Stimulated activated CD8-positive, alpha-beta memory T cell treated with anti-CD3 and anti-CD28 coated beads, Interleukin-7, amount 100 ng/mL, for 24 hours (primary cell): ENCODE measurements around the gene GSDMA.
"Not testable (repeated sequence)": the region's sequence is repeated elsewhere in the genome, so short reads cannot be mapped to it uniquely, and the experiment has no call there.

ENCODE experiments used
- DNase-seq: peaks from one replicate; pipeline ENCODE4 v3.0.0-alpha.2; 2020; ENCODE audit warnings: low read depth

The GSDMA gene

DNA sequence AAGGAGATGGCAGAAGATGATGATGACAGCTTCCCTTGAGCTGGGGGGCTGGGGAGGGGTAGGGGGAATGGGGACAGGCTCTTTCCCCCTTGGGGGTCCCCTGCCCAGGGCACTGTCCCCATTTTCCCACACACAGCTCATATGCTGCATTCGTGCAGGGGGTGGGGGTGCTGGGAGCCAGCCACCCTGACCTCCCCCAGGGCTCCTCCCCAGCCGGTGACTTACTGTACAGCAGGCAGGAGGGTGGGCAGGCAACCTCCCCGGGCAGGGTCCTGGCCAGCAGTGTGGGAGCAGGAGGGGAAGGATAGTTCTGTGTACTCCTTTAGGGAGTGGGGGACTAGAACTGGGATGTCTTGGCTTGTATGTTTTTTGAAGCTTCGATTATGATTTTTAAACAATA lies 34.7 kb downstream of the GSDMA start:
- no peak for DNase-seq

DNA sequence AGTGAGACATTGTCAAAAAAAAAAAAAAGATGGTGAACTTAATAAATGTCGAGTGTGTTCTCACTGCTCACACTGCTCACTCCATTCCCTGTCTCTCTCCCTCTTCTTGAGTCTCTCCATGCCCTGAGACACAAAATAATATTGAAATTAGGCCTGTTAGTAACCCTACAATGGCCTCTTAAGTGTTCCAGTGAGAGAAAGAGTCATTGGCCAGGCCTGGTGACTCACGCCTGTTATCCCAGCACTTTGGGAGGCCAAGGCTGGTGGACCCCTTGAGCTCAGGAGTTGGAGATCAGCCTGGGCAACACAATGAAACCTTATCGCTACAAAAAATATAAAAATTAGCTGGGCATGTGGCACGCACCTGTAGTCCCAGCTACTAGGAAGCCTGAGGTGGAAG lies 36.3 kb downstream of the GSDMA start:
- no peak for DNase-seq

DNA sequence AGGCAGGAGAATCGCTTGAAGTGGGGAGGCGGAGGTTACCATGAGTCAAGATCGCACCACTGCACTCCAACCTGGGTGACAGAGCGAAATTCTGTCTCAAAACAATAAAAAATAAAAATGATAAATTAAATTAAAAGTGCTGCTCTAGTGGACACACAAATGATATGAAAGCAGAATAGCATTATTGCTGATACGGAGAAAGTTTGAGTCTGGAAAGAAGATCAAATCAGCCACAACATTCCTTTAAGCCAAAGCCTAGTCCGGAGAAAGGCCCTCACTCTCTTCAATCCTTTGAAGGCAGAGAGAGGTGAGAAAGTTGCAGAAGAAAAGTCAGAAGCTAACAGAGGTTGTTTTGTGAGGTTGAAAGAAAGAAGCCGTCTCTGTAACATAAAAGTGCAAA lies 37.4 kb downstream of the GSDMA start:
- DNase-seq, result no peak

DNA sequence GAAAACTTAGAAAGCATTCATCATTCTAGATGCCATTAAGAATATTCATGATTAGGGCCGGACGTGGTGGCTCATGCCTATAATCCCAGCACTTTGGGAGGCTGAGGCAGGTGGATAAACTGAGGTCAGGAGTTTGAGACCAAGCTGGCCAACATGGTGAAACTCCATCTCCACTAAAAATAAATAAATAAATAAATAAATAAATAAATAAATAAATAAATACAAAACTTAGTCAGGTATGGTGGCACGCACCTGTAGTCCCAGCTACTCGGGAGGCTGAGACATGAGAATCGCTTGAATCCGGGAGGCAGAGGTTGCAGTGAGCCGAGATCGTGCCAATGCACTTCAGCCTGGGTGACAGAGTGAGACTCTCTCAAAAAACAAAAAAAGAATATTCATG lies 38.5 kb downstream of the GSDMA start:
- not testable (repeated sequence) for DNase-seq

DNA sequence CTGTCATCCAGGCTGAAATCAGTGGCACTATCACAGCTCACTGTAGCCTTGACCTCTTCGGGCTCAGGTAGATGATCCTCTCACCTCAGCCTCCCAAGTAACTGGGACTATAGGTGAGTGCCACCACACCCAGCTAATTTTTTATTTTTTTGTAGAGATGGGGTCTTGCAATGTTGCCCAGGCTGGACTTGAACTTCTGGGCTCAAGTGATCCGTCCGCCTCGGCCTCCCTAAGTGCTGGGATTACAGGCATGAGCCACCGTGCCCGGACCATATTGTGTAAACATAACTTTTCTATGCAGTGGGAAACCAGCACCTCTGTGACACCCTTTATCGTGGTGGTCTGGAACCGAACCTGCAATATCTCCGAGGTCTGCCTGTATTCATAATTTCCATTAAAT lies 41.3 kb downstream of the GSDMA start:
- no peak for DNase-seq

DNA sequence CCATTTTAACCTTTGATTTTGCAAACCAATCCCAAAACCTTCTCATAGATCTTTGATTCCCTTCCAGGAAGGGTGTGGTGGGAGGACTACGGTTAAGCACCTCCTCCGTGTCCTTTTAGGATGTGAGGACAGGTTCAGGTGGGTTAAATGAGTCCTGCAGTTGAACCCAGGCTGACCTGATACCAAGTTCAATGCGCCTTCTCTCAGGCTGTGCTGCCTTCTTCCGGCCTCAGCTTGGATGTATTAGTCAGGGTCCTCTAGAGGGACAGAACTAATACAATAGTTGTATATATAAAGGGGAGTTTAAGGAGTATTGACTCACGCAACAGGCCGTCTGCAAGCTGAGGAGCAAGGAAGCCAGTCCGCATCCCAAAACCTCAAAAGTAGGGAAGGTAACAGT lies 41.9 kb downstream of the GSDMA start:
- no peak for DNase-seq

DNA sequence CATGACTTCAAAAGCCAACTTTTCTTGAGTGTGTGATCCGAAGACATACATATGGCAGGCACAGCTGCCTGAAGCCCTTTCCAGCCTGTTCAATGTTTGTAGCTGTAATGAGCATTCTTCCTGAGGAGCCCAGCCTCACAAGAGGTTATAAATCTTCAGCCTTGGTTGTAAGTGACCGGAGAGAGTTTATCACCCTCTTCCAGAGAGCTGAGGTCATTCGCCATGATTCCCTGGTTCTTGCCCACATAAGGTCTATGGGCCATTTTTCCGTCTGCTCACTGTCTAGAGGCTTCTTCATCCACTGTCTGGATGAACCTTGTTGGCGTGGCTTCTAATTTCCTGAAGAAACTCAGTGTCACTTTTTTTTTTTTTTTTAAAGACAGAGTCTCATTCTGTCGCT lies 42.7 kb downstream of the GSDMA start:
- no peak for DNase-seq

DNA sequence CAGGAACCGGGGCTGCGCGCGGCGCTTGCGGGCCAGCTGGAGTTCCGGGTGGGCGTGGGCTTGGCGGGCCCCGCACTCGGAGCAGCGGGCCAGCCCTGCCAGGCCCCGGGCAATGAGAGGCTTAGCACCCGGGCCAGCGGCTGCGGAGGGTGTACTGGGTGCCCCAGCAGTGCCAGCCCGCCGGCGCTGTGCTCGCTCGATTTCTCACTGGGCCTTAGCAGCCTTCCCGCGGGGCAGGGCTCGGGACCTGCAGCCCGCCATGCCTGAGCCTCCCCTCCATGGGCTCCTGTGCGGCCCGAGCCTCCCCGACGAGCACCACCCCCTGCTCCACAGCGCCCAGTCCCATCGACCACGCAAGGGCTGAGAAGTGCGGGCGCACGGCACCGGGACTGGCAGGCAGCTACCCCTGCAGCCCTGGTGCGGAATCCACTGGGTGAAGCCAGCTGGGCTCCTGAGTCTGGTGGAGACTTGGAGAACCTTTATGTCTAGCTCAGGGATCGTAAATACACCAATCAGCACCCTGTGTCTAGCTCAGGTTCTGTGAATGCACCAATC lies 48.2 kb downstream of the GSDMA start:
- DNase-seq, result not testable (repeated sequence)

DNA sequence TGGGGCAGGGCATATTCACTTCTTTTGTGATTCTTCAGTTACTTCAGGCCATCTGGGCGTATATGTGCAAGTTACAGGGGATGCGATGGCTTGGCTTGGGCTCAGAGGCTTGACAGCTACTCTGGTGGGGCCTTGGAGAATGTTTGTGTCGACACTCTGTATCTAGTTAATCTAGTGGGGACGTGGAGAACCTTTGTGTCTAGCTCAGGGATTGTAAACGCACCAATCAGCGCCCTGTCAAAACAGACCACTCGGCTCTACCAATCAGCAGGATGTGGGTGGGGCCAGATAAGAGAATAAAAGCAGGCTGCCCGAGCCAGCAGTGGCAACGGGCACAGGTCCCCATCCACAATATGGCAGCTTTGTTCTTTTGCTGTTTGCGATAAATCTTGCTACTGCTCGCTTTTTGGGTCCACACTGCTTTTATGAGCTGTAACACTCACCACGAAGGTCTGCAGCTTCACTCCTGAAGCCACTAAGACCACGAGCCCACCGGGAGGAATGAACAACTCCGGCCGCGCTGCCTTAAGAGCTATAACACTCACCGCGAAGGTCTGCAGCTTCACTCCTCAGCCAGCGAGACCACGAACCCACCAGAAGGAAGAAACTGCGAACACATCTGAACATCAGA lies 49.3 kb downstream of the GSDMA start:
- DNase-seq, result not testable (repeated sequence)

DNA sequence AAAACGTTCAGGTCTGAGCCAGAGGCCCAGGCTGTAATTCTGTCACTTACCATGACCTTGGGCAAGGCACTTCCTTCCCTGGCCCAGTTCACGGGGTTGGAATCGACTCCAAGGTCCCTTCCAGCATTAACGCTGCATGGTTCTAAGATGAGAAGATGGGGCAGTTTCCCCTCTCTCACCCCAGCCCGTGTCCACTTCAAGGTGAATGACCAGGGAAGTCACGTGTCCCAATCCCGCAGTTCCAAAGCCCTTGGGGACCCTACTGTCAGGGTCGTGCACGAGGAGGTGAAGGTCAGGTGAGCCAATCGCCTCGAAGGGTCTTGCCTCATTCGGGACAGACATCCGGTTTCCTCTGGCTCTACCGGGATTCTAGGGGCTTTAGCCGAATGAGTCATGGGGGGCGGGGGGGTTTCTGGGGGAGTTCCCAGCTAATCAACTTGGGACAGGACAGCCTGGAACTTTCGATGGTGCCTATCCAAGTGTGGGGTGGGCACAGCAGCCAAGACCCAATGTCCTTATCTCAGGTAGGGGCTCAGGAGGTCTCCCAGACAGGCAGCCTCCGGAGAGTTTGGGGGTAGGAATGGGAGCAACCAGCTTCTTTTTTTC lies 51.7 kb downstream of the GSDMA start:
- DNase-seq, result no peak

DNA sequence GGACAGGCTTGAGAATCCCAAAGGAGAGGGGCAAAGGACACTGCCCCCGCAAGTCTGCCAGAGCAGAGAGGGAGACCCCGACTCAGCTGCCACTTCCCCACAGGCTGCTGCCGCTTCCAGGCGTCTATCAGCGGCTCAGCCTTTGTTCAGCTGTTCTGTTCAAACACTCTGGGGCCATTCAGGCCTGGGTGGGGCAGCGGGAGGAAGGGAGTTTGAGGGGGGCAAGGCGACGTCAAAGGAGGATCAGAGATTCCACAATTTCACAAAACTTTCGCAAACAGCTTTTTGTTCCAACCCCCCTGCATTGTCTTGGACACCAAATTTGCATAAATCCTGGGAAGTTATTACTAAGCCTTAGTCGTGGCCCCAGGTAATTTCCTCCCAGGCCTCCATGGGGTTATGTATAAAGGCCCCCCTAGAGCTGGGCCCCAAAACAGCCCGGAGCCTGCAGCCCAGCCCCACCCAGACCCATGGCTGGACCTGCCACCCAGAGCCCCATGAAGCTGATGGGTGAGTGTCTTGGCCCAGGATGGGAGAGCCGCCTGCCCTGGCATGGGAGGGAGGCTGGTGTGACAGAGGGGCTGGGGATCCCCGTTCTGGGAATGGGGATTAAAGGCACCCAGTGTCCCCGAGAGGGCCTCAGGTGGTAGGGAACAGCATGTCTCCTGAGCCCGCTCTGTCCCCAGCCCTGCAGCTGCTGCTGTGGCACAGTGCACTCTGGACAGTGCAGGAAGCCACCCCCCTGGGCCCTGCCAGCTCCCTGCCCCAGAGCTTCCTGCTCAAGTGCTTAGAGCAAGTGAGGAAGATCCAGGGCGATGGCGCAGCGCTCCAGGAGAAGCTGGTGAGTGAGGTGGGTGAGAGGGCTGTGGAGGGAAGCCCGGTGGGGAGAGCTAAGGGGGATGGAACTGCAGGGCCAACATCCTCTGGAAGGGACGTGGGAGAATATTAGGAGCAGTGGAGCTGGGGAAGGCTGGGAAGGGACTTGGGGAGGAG lies 52.5 kb downstream of the GSDMA start, which contains the start of gene CSF3:
TSS of gene CSF3 (plus strand) at position 436 of the 993 bp plus-strand sequence. CDS start at position 471, 35 bp downstream.
- no peak for DNase-seq

DNA sequence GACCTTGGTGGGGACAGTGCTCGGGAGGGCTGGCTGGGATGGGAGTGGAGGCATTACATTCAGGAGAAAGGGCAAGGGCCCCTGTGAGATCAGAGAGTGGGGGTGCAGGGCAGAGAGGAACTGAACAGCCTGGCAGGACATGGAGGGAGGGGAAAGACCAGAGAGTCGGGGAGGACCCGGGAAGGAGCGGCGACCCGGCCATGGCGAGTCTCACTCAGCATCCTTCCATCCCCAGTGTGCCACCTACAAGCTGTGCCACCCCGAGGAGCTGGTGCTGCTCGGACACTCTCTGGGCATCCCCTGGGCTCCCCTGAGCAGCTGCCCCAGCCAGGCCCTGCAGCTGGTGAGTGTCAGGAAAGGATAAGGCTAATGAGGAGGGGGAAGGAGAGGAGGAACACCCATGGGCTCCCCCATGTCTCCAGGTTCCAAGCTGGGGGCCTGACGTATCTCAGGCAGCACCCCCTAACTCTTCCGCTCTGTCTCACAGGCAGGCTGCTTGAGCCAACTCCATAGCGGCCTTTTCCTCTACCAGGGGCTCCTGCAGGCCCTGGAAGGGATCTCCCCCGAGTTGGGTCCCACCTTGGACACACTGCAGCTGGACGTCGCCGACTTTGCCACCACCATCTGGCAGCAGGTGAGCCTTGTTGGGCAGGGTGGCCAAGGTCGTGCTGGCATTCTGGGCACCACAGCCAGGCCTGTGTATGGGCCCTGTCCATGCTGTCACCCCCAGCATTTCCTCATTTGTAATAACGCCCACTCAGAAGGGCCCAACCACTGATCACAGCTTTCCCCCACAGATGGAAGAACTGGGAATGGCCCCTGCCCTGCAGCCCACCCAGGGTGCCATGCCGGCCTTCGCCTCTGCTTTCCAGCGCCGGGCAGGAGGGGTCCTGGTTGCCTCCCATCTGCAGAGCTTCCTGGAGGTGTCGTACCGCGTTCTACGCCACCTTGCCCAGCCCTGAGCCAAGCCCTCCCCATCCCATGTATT lies 53.5 kb downstream of the GSDMA start:
- no peak for DNase-seq

DNA sequence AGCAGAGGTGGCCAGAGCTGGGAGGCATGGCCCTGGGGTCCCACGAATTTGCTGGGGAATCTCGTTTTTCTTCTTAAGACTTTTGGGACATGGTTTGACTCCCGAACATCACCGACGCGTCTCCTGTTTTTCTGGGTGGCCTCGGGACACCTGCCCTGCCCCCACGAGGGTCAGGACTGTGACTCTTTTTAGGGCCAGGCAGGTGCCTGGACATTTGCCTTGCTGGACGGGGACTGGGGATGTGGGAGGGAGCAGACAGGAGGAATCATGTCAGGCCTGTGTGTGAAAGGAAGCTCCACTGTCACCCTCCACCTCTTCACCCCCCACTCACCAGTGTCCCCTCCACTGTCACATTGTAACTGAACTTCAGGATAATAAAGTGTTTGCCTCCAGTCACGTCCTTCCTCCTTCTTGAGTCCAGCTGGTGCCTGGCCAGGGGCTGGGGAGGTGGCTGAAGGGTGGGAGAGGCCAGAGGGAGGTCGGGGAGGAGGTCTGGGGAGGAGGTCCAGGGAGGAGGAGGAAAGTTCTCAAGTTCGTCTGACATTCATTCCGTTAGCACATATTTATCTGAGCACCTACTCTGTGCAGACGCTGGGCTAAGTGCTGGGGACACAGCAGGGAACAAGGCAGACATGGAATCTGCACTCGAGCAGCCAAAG lies 54.7 kb downstream of the GSDMA start:
- no peak for DNase-seq

DNA sequence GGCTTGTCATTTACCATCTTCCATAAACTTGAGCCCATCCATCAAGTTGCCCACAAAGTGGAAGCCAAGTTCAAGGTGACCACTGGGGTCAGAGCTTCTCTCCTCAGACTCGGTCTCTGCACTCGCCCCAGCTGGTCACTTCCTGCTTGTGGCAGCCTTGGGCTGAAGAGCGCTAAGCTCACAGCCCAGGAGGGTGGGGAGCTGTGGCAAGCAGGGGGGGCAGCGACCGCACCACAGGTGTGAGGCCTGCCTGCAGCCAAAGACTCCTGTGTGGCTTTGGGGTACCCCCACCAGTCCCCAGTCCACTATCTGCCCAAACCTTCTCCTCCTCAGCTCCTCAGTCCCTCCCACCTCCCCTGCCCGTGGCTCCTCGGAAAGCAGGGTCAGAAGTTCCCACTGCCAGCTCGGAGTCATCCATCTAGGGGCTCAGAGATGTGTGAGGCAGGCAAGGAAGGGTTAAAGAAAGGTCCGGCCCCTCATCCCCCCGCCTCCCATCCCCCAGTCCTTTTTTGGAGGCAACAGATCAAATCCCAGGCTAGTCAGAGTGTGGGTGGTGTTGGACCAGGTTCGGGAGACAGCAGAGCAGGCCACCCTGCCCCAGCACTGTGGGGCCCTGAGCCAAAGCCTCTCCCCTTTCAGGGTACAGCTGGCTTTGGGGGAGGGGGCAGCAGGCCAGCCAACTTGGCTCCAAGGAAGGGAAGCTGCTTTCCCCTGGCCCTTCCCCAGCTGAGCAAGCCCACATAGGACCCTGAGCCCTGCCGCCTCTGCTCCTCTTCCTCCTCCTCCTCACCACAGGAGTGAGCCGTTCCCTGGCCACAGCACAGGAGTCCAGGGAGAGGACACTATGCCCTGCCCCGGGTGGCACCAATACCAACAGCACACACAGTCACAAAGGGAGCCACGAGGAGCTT lies 55.7 kb downstream of the GSDMA start:
- DNase-seq, result no peak

DNA sequence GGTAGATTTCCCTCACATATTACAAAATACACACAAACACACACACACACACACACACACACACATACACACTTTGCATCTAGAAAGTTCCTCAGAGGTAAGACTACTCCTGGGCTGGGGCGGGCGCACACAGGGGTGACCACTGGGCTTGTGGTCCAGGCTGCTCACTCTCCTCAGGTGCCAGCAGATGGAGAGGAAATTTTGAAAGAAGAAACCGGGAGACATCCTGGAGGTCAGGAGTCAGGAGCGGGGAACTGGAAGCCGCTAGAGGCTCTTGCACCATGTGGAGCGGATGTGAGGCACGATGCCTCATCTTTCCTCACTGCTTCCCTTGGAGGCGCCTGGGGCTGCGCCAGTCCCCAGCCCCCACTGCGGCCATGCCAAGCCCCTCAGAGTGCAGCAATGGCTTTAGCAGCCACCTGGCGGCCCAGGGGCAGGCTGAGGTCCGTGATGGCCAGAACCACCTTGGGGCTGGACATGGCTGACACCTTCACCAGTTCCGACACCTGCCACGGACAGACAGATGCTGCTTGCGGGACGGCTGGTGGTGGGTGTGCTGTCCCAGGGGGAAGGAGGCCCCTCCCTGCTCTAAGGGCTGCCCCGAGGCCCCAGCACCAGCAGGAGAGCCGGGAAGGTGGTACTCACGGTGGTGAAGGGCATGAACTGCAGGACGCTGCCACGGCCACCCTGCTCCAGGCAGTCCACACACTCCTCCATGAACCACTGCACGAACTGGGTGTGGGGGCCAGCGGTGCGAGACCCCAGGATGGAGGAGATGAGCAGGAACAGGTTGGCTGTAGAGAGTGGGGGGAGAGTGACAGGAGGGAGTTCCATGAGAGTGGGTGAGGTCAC lies 56.6 kb downstream of the GSDMA start:
- no peak for DNase-seq

DNA sequence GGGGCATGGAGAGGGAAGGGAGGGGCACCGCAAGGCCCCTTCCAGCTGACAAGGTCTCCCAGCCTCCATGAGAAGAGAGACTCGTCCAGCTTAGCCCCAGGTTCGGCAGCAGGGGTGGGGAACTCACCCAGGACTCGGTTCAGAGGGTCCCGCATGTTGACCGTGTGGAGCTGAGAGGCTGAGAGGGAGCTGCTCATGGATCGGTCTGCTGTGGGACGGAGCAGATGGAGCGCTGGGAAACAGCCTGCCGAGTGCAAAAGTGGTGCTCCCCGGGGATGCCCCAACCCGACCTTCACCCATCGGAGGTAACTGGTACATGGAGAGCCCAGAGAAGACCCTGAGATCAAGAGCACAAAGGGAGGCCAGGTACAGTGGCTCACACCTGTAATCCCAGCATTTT lies 57.3 kb downstream of the GSDMA start:
- DNase-seq, result no peak

DNA sequence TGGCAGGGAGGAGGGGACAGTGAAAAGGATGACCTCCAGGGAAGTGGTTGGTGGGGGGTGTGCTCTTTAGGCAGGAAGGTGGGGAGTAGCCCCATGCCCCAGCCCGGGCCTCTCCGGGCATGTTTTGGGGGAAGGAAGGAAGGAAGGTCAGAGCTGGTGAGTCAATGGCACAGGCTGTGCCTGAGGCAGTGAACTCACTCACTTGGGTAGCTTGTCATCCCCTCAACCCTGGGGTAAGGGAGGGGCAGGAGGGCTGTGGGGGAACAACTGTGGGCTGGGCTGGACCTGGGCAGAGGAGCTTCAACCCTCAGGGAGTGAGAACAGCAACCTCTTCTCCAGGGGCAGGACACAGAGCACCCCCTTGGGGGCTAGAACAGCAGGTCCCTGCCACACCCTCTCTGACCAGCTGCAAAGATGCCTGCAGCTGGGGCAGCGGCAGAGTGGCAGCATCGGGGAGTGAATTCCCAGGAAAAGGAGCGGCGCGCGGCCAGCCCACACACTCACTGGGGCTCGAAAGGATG lies 58.7 kb downstream of the GSDMA start:
- DNase-seq, result no peak

DNA sequence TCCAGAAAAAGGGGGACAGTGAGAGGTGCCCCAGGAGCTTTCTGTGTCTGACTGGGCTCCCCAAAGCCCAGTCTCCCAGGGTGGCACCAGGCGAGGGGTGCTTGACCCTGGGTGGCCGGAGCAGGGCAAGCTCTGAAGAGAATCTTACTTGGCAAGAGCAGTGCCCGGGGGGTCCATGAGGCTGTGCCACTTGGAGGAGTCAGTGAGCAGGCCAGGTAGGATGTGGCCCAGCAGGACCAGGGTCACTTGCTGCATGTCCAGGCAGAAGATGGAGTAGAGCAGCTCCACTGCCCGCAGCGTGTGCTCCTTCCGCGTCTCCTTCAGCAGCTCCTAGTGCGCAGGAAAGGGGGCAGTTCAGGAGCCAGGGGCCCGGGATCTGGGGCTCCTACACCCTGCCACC lies 59.7 kb downstream of the GSDMA start:
- DNase-seq, result no peak
